ENCODE results near the gene UPK3BL1. TPM values are rescaled to one million over a fixed set of nuclear protein-coding genes. Genes with fewer than 3 reads are reported as not detected.
"Not testable (repeated sequence)": the region's sequence is repeated elsewhere in the genome, so short reads cannot be mapped to it uniquely, and the experiment has no call there.

The UPK3BL1 gene
- total and polyA plus RNA-seq, 2 of the 8 experiments (the other 6 are each of a cell fraction or from before 2014, with no cell fraction given), result 6.4 to 16.1 TPM

- 2% methylated on average over 15 of the region's 62 CpGs; no CpG with 5 or more reads in 1 of the 2 experiments for WGBS, 2 experiments (ENCODE audit: extremely low coverage in 1 of 2, insufficient coverage in 1 of 2, insufficient read length in 1 of 2, insufficient replicate concordance in 2 of 2, low coverage in 1 of 2, low lambda C conversion rate in 2 of 2, missing lambda C conversion rate in 1 of 2)
- H2AK5ac ChIP-seq (ENCODE audit: low read depth, low read length); H4K5ac ChIP-seq (ENCODE audit: insufficient read length, low read depth, low read length); H3K9ac ChIP-seq (replicated peaks in 1 of 4; ENCODE audit: extremely low read depth in 1 of 4, low read depth in 3 of 4, low read length in 3 of 4); H3K14ac ChIP-seq (ENCODE audit: insufficient read length); H3K23me2 ChIP-seq (ENCODE audit: low read depth, low read length); H3K79me1 ChIP-seq (ENCODE audit: low read depth, low read length); H3K56ac ChIP-seq (replicated peaks; ENCODE audit: insufficient read length, low read depth, low read length); FAIRE-seq; CTCF ChIA-PET (ENCODE audit: partially characterized antibody); H4K91ac ChIP-seq (replicated peaks; ENCODE audit: insufficient read length, low read length); H2BK120ac ChIP-seq (replicated peaks; ENCODE audit: low read depth, low read length); H2BK5ac ChIP-seq (ENCODE audit: low read depth, low read length); H4K20me1 ChIP-seq (replicated peaks in 1 of 2; ENCODE audit: control insufficient read depth in 1 of 2, insufficient read depth in 2 of 2, low read length in 2 of 2); H3K9me3 ChIP-seq (ENCODE audit: insufficient read depth in 2 of 2, low read depth in 1 of 2, low read length in 1 of 2); H2BK15ac ChIP-seq (ENCODE audit: low read length); H3K4me1 ChIP-seq (replicated peaks in 1 of 4; ENCODE audit: control insufficient read depth in 3 of 4, insufficient read depth in 4 of 4, low read length in 3 of 4); H3K4ac ChIP-seq (replicated peaks; ENCODE audit: insufficient read length, low read depth, low read length); H3K27me3 ChIP-seq (replicated peaks in 1 of 4; ENCODE audit: control insufficient read depth in 3 of 4, extremely low read depth in 1 of 4, insufficient read depth in 3 of 4, low read length in 3 of 4); H4K8ac ChIP-seq (ENCODE audit: extremely low read depth, insufficient read depth, low read length); H3K36me3 ChIP-seq (ENCODE audit: control insufficient read depth in 2 of 4, insufficient read depth in 4 of 4, low read length in 3 of 4); POLR2A ChIA-PET (ENCODE audit: partially characterized antibody); H3K27ac ChIP-seq (ENCODE audit: low read depth, low read length); H3K18ac ChIP-seq (ENCODE audit: extremely low read depth, low read length); H2BK12ac ChIP-seq (ENCODE audit: low read depth, low read length); H3K79me2 ChIP-seq (ENCODE audit: control insufficient read depth in 1 of 2, insufficient read depth in 2 of 2, low read length in 2 of 2); H3K23ac ChIP-seq (ENCODE audit: insufficient read length); H2AFZ ChIP-seq (ENCODE audit: low read length); H2BK20ac ChIP-seq (ENCODE audit: low read length): not testable (repeated sequence)
- DNase-seq (ENCODE audit: low read depth in 1 of 2, low spot score in 2 of 2), result peak in 1 of 2 experiments; percentile 86
- Histone ChIP-seq H3K4me3 (ENCODE audit: extremely low read depth in 1 of 4, insufficient read depth in 2 of 4, low read depth in 3 of 4, low read length in 4 of 4) (peak within 1 kb of the TSS in 2 of 4 experiments; percentile 45 to 54; a peak in 5 of 8 replicates), H3K4me2 (ENCODE audit: insufficient read depth in 1 of 2, low read depth in 2 of 2, low read length in 2 of 2) (peak within 1 kb of the TSS; percentile 53 to 57; a peak in 3 of 4 replicates)
These were observed 26.0 kb downstream of the UPK3BL1 start, which contains the start of gene RASA4 for GRCh38 chr7:102616507-102617125. TSS of gene RASA4 (minus strand) at chr7:102616756. CDS start at chr7:102616689, 67 bp downstream.

- H4K91ac ChIP-seq (replicated peaks; ENCODE audit: insufficient read length, low read length); H3K4me1 ChIP-seq (replicated peaks in 1 of 4; ENCODE audit: control insufficient read depth in 3 of 4, insufficient read depth in 4 of 4, low read length in 3 of 4); H2BK20ac ChIP-seq (ENCODE audit: low read length); H3K4me3 ChIP-seq (ENCODE audit: extremely low read depth in 1 of 4, insufficient read depth in 2 of 4, low read depth in 3 of 4, low read length in 4 of 4); H3K27ac ChIP-seq (ENCODE audit: low read depth, low read length); H3K56ac ChIP-seq (replicated peaks; ENCODE audit: insufficient read length, low read depth, low read length); H3K9me3 ChIP-seq (ENCODE audit: insufficient read depth in 2 of 2, low read depth in 1 of 2, low read length in 1 of 2); H3K4ac ChIP-seq (replicated peaks; ENCODE audit: insufficient read length, low read depth, low read length); POLR2A ChIA-PET (ENCODE audit: partially characterized antibody); H3K36me3 ChIP-seq (ENCODE audit: control insufficient read depth in 2 of 4, insufficient read depth in 4 of 4, low read length in 3 of 4); DNase-seq (ENCODE audit: low read depth in 1 of 2, low spot score in 2 of 2); H2BK5ac ChIP-seq (ENCODE audit: low read depth, low read length); H4K5ac ChIP-seq (ENCODE audit: insufficient read length, low read depth, low read length); H3K18ac ChIP-seq (ENCODE audit: extremely low read depth, low read length); H4K8ac ChIP-seq (ENCODE audit: extremely low read depth, insufficient read depth, low read length); H3K27me3 ChIP-seq (replicated peaks in 1 of 4; ENCODE audit: control insufficient read depth in 3 of 4, extremely low read depth in 1 of 4, insufficient read depth in 3 of 4, low read length in 3 of 4); H2AFZ ChIP-seq (ENCODE audit: low read length); H3K23me2 ChIP-seq (ENCODE audit: low read depth, low read length); H2AK5ac ChIP-seq (ENCODE audit: low read depth, low read length); H3K14ac ChIP-seq (ENCODE audit: insufficient read length); H2BK120ac ChIP-seq (replicated peaks; ENCODE audit: low read depth, low read length); H4K20me1 ChIP-seq (replicated peaks in 1 of 2; ENCODE audit: control insufficient read depth in 1 of 2, insufficient read depth in 2 of 2, low read length in 2 of 2); H3K23ac ChIP-seq (ENCODE audit: insufficient read length); H2BK12ac ChIP-seq (ENCODE audit: low read depth, low read length); H3K79me2 ChIP-seq (ENCODE audit: control insufficient read depth in 1 of 2, insufficient read depth in 2 of 2, low read length in 2 of 2); H2BK15ac ChIP-seq (ENCODE audit: low read length); FAIRE-seq; H3K79me1 ChIP-seq (ENCODE audit: low read depth, low read length); CTCF ChIA-PET (ENCODE audit: partially characterized antibody); H3K9ac ChIP-seq (replicated peaks in 1 of 4; ENCODE audit: extremely low read depth in 1 of 4, low read depth in 3 of 4, low read length in 3 of 4): not testable (repeated sequence)
- WGBS, 2 experiments (ENCODE audit: extremely low coverage in 1 of 2, insufficient coverage in 1 of 2, insufficient read length in 1 of 2, insufficient replicate concordance in 2 of 2, low coverage in 1 of 2, low lambda C conversion rate in 2 of 2, missing lambda C conversion rate in 1 of 2), result no CpG with 5 or more reads among the region's 10 CpGs
- H3K4me2 ChIP-seq (ENCODE audit: insufficient read depth in 1 of 2, low read depth in 2 of 2, low read length in 2 of 2), result 0 out of 4 replicates have a peak overlapping the region, but pooled peaks of 1 of the 2 experiments have one; percentile 53
These were observed 26.7 kb downstream of the UPK3BL1 start for GRCh38 chr7:102615930-102616329.

All from H1 (cell line).